Liver (tissue), 9 donors: Measurements from ENCODE around the gene XRCC2. TPM values are rescaled to one million over a fixed set of nuclear protein-coding genes. Genes with fewer than 3 reads are reported as not detected.
A peak's percentile ranks its signal among the peaks of the same experiment; 100 is the strongest.
"Not testable (repeated sequence)": the region's sequence is repeated elsewhere in the genome, so short reads cannot be mapped to it uniquely, and the experiment has no call there.

ENCODE experiments used
- DNase-seq: peaks from one replicate; pipeline ENCODE4 v3.0.0-alpha.2; 2017; ENCODE audit warnings: low spot score
- H3K27ac ChIP-seq, 2 donors: one replicate each; pipeline ENCODE4 v1.7.0; 2013; ENCODE audit warnings: inconsistent platforms in 2 of 2, low read length in 2 of 2, control low read depth in 1 of 2, low read depth in 1 of 2, mild to moderate bottlenecking in 1 of 2
- H3K27me3 ChIP-seq, 4 donors: one replicate each; pipeline versions ENCODE4 v1.6.1 to v1.7.0; 2013; ENCODE audit warnings: low read length in 3 of 4, inconsistent platforms in 1 of 4, mild to moderate bottlenecking in 1 of 4, moderate library complexity in 1 of 4; ENCODE audit not compliant: control insufficient read depth in 4 of 4, insufficient read depth in 4 of 4
- H3K36me3 ChIP-seq, 4 donors: one replicate each; pipeline versions ENCODE4 v1.6.1 to v1.7.0; 2013; ENCODE audit warnings: low read length in 3 of 4, mild to moderate bottlenecking in 3 of 4, low read depth in 1 of 4, moderate library complexity in 1 of 4; ENCODE audit not compliant: control insufficient read depth in 4 of 4, insufficient read depth in 3 of 4
- H3K4me1 ChIP-seq, 4 donors: one replicate each; pipeline versions ENCODE4 v1.6.1 to v1.7.0; 2013; ENCODE audit warnings: low read length in 3 of 4, mild to moderate bottlenecking in 3 of 4, moderate library complexity in 1 of 4; ENCODE audit not compliant: control insufficient read depth in 4 of 4, insufficient read depth in 4 of 4
- H3K4me3 ChIP-seq, 3 donors: one replicate each; pipeline versions ENCODE4 v1.6.1 to v1.7.0; 2013; ENCODE audit warnings: low read length in 3 of 3, control low read depth in 1 of 3, low read depth in 1 of 3, mild to moderate bottlenecking in 1 of 3
- H3K9ac ChIP-seq, 2 donors: one replicate each; pipeline ENCODE4 v1.7.0; 2013; ENCODE audit warnings: low read length in 2 of 2, mild to moderate bottlenecking in 2 of 2, moderate library complexity in 2 of 2, control low read depth in 1 of 2, low read depth in 1 of 2
- H3K9me3 ChIP-seq, 4 donors: one replicate each; pipeline versions ENCODE4 v1.6.1 to v1.7.0; 2013; ENCODE audit warnings: low read length in 3 of 4; ENCODE audit not compliant: control insufficient read depth in 4 of 4
- ATF3 ChIP-seq: IDR thresholded peaks from 2 replicates; pipeline ENCODE4 v1.6.1; 2016; ENCODE audit warnings: antibody characterized with exemption
- CTCF ChIP-seq: fragments of 150-350 bp; IDR thresholded peaks from 2 replicates; pipeline ENCODE4 v1.5.1; 2017; ENCODE audit warnings: improper control_type of control experiment, low read depth, low read length; ENCODE audit not compliant: missing input control
- EGR1 ChIP-seq, 2 donors: IDR thresholded peaks; 2 replicates each; pipeline ENCODE4 v1.6.1; 2016 to 2018; ENCODE audit warnings: antibody characterized with exemption in 2 of 2, low read depth in 2 of 2
- FOXA1 ChIP-seq: IDR thresholded peaks from 2 replicates; pipeline ENCODE4 v1.6.1; 2016; ENCODE audit warnings: antibody characterized with exemption
- FOXA2 ChIP-seq: IDR thresholded peaks from 2 replicates; pipeline ENCODE4 v1.6.1; 2016; ENCODE audit warnings: antibody characterized with exemption
- GABPA ChIP-seq, 2 donors: IDR thresholded peaks in 1 of 2; conservative IDR thresholded peaks in 1 of 2; 2 replicates each; pipeline ENCODE4 v1.6.1; 2016; ENCODE audit warnings: antibody characterized with exemption in 2 of 2, mild to moderate bottlenecking in 1 of 2, moderate library complexity in 1 of 2
- HNF4A ChIP-seq, 2 donors: conservative IDR thresholded peaks; 2 replicates each; pipeline ENCODE4 v1.6.1; 2016; ENCODE audit warnings: antibody characterized with exemption in 2 of 2, mild to moderate bottlenecking in 2 of 2
- HNF4G ChIP-seq: IDR thresholded peaks from 2 replicates; pipeline ENCODE4 v1.6.1; 2016; ENCODE audit warnings: antibody characterized with exemption
- JUND ChIP-seq, 2 donors: IDR thresholded peaks; 2 replicates each; pipeline ENCODE4 v1.6.1; 2016; ENCODE audit warnings: antibody characterized with exemption in 2 of 2
- MAX ChIP-seq: IDR thresholded peaks from 2 replicates; pipeline ENCODE4 v1.6.1; 2016; ENCODE audit warnings: antibody characterized with exemption
- NR2F2 ChIP-seq: IDR thresholded peaks from 2 replicates; pipeline ENCODE4 v1.6.1; 2016; ENCODE audit warnings: antibody characterized with exemption
- RAD21 ChIP-seq, 2 donors: IDR thresholded peaks; 2 replicates each; pipeline ENCODE4 v1.6.1; 2016; ENCODE audit warnings: antibody characterized with exemption in 2 of 2, mild to moderate bottlenecking in 2 of 2
- REST ChIP-seq: IDR thresholded peaks from 2 replicates; pipeline ENCODE4 v1.6.1; 2016; ENCODE audit warnings: antibody characterized with exemption, mild to moderate bottlenecking
- RXRA ChIP-seq, 2 donors: IDR thresholded peaks; 2 replicates each; pipeline ENCODE4 v1.6.1; 2017 to 2018; ENCODE audit warnings: antibody characterized with exemption in 2 of 2, mild to moderate bottlenecking in 1 of 2
- SP1 ChIP-seq: IDR thresholded peaks from 2 replicates; pipeline ENCODE4 v1.6.1; 2018; ENCODE audit warnings: antibody characterized with exemption, mild to moderate bottlenecking
- TAF1 ChIP-seq: conservative IDR thresholded peaks from 2 replicates; pipeline ENCODE4 v1.6.1; 2016; ENCODE audit warnings: antibody characterized with exemption, mild to moderate bottlenecking
- YY1 ChIP-seq: IDR thresholded peaks from 2 replicates; pipeline ENCODE4 v1.6.1; 2016; ENCODE audit warnings: antibody characterized with exemption, mild to moderate bottlenecking
- ZBTB33 ChIP-seq: IDR thresholded peaks from 2 replicates; pipeline ENCODE4 v1.6.1; 2016; ENCODE audit warnings: antibody characterized with exemption
- WGBS: extraction: QIAGEN DNeasy Blood & Tissue Kit; methylation state at CpG from one replicate; pipeline ENCODE4 v1.1.7; 2013; 5-methylcytosine and 5-hydroxymethylcytosine counted together
- polyA plus RNA-seq, 2 donors: library from polyadenylated mRNA; stranded (reverse) in 1 of 2; unstranded in 1 of 2; fragments of 200-250 nt in 1 of 2; fragments of >200 nt in 1 of 2; fragmentation: Nextera tagmentation in 1 of 2; extraction: Ambion mirVana in 1 of 2; gene quantifications; one replicate each; pipeline versions ENCODE4 v1.2.1 to v1.2.3, GENCODE V29; 2013 to 2015
- total RNA-seq, 2 donors: library from RNA; depleted of rRNA; stranded (reverse); fragments of >200 nt; gene quantifications; one replicate each; pipeline ENCODE4 v1.2.3, GENCODE V29; 2014
- donor health status: healthy.
- donor health status: healthy.
- donor health status: healthy.
- donor health status: healthy.
- donor health status: healthy.

Gene XRCC2
- total and polyA plus RNA-seq, 4 donors, result 0.08 to 6.2 (median 0.23) TPM

GRCh38 chr7:152646579-152646978, 29.4 kb downstream of the XRCC2 start:
- 98% methylated on average over 11 of the region's 11 CpGs for WGBS
- H3K4me1 ChIP-seq, H3K4me3 ChIP-seq, H3K27me3 ChIP-seq, DNase-seq, H3K36me3 ChIP-seq, H3K27ac ChIP-seq, H3K9ac ChIP-seq, H3K9me3 ChIP-seq: not testable (repeated sequence)

- no peaks in the 10 kb centered on the region for H3K9me3 ChIP-seq
- DNase-seq, result no peak
- TF ChIP-seq RAD21 (IDR thresholded peaks at IDR 0.05) (peak in 1 of 2 donors; percentile 14), SP1 (no peak)
- H3K4me3 ChIP-seq, result no peak overlapping the region
- no peak overlapping the region for H3K27ac ChIP-seq
- no peaks in the 10 kb centered on the region for H3K36me3 ChIP-seq
- no peak overlapping the region for H3K9ac ChIP-seq
- H3K4me1 ChIP-seq, result no peaks in the 10 kb centered on the region
- WGBS, result 94% methylated on average over 9 of the region's 9 CpGs
- H3K27me3 ChIP-seq, result no peaks in the 10 kb centered on the region
Measured at GRCh38 chr7:152643979-152644559, 31.9 kb downstream of the XRCC2 start.

GRCh38 chr7:152641384-152641783, 34.6 kb downstream of the XRCC2 start:
- Histone ChIP-seq H3K9me3 (no peaks in the 10 kb centered on the region), H3K4me1 (no peaks in the 10 kb centered on the region), H3K27me3 (no peaks in the 10 kb centered on the region), H3K27ac (no peak overlapping the region), H3K36me3 (no peaks in the 10 kb centered on the region), H3K4me3 (no peak overlapping the region), H3K9ac (no peak overlapping the region)
- 96% methylated on average over 6 of the region's 6 CpGs for WGBS
- DNase-seq, result no peak
- TF ChIP-seq MAX (no peak), ATF3 (no peak), REST (no peak), EGR1 (IDR thresholded peaks at IDR 0.05; ENCODE audit: low read depth in 2 of 2) (no peak), GABPA (IDR thresholded peaks at IDR 0.05 in 1 of 2, conservative IDR thresholded peaks at IDR 0.05 in 1 of 2) (no peak), YY1 (no peak), NR2F2 (no peak), HNF4A (conservative IDR thresholded peaks at IDR 0.05) (no peak), FOXA2 (no peak), CTCF (no peak), RAD21 (IDR thresholded peaks at IDR 0.05) (no peak), HNF4G (no peak), FOXA1 (no peak), ZBTB33 (no peak), JUND (IDR thresholded peaks at IDR 0.05) (no peak), TAF1 (no peak), SP1 (no peak), RXRA (IDR thresholded peaks at IDR 0.05) (no peak)
